Hepatocyte (in vitro differentiated cells): ENCODE data around the gene HOXD8. TPM values are rescaled to one million over a fixed set of nuclear protein-coding genes. Genes with fewer than 3 reads are reported as not detected.

Experiments
- DNase-seq: peaks from one replicate; pipeline ENCODE4 v3.0.0-alpha.2; 2016; ENCODE audit warnings: low spot score
- H2AFZ ChIP-seq: fragments of 200-600 bp; sonication (generic); 2 replicates; pipeline ENCODE4 v1.6.0; 2016; ENCODE audit warnings: antibody characterized with exemption, mild to moderate bottlenecking
- H3K27ac ChIP-seq: fragments of 200-600 bp; sonication (generic); 2 replicates; pipeline ENCODE4 v1.5.1; 2016; ENCODE audit warnings: mild to moderate bottlenecking
- H3K27me3 ChIP-seq: fragments of 200-600 bp; sonication (generic); 2 replicates; pipeline ENCODE4 v1.6.1; 2016
- H3K36me3 ChIP-seq: fragments of 200-600 bp; sonication (generic); replicated peaks from 2 replicates; pipeline ENCODE4 v1.5.1; 2016; ENCODE audit warnings: low read depth; ENCODE audit not compliant: insufficient read depth
- H3K4me1 ChIP-seq: fragments of 200-600 bp; sonication (generic); 2 replicates; pipeline ENCODE4 v1.5.1; 2016; ENCODE audit warnings: mild to moderate bottlenecking, moderate library complexity; ENCODE audit not compliant: insufficient read depth
- H3K4me2 ChIP-seq: fragments of 200-600 bp; sonication (generic); 2 replicates; pipeline ENCODE4 v1.6.0; 2016
- H3K4me3 ChIP-seq: fragments of 200-600 bp; sonication (generic); 2 replicates; pipeline ENCODE4 v1.5.1; 2016; ENCODE audit warnings: mild to moderate bottlenecking
- H3K79me2 ChIP-seq: fragments of 200-600 bp; sonication (generic); 2 replicates; pipeline ENCODE4 v1.6.0; 2017; ENCODE audit warnings: mild to moderate bottlenecking
- H3K9me2 ChIP-seq: fragments of 200-600 bp; sonication (generic); replicated peaks from 2 replicates; pipeline ENCODE4 v1.6.0; 2017; ENCODE audit warnings: mild to moderate bottlenecking; ENCODE audit not compliant: insufficient read depth
- H3K9me3 ChIP-seq: fragments of 200-600 bp; sonication (generic); 2 replicates; pipeline ENCODE4 v1.5.1; 2016; ENCODE audit warnings: low read depth, mild to moderate bottlenecking
- H4K20me1 ChIP-seq: fragments of 200-600 bp; sonication (generic); 2 replicates; pipeline ENCODE4 v1.6.0; 2016; ENCODE audit warnings: mild to moderate bottlenecking; ENCODE audit not compliant: insufficient read depth, poor library complexity, severe bottlenecking
- EZH2 ChIP-seq: fragments of 200-600 bp; sonication (generic); IDR thresholded peaks from 2 replicates; pipeline ENCODE4 v1.6.1; 2016; ENCODE audit warnings: antibody characterized with exemption, mild to moderate bottlenecking, borderline replicate concordance
- EZH2phosphoT487 ChIP-seq: fragments of 200-600 bp; sonication (generic); IDR thresholded peaks from one replicate; pipeline ENCODE4 v1.6.1; 2018; ENCODE audit warnings: antibody characterized with exemption, mild to moderate bottlenecking, low read depth, moderate library complexity; ENCODE audit not compliant: unreplicated experiment, severe bottlenecking
- WGBS: methylation state at CpG from one replicate; pipeline ENCODE4 v1.1.6; 2016; ENCODE audit warnings: low lambda C conversion rate; ENCODE audit errors: missing lambda C conversion rate; 5-methylcytosine and 5-hydroxymethylcytosine counted together
- polyA plus RNA-seq: library from polyadenylated mRNA; unstranded; fragments of >200 nt; fragmentation: Nextera tagmentation; extraction: Ambion mirVana; gene quantifications from 2 replicates; pipeline ENCODE4 v1.2.1, GENCODE V29; 2016
- total RNA-seq: library from RNA; depleted of rRNA; stranded (reverse); fragments of >200 nt; gene quantifications from 2 replicates; pipeline ENCODE4 v1.2.3, GENCODE V29; 2014
- TF ChIP-seq, protein P1 (sequence below): fragments of 200-600 bp; sonication (generic); IDR thresholded peaks from 2 replicates; pipeline ENCODE4 v1.5.1; 2016; ENCODE audit warnings: antibody characterized with exemption, mild to moderate bottlenecking; ENCODE audit not compliant: poor library complexity

The HOXD8 gene
- total and polyA plus RNA-seq, 2 experiments from 2014 or later = 1.3 TPM; not detected in 1

DNA sequence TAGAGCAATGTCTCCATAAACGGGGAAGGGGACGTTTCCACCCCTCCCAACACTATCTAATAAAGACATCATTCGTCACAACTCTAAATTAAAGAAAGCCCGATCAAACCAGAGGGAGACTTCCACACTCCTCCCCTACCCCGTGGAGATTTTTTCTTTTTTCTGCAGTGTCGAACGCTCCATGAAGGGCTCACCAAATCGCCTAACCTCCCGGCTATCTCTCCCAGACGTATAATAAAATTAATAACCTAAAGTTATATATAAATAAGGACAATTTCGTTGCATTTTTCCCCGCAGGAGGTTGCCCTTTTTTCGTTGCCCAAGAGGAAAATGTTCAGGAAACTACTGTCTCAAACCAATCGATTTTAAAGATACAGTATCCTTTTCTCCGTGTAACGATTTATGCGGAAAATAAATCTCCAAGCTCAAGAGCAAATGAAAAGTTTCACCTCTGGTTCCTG, 48.1 kb upstream of the HOXD8 start:
- Histone ChIP-seq H3K9me2 (no peaks in the 10 kb centered on the region), H3K27ac (peak overlapping the region; percentile 88), H4K20me1 (no peaks in the 10 kb centered on the region), H3K36me3 (no peaks in the 10 kb centered on the region), H3K4me3 (peak overlapping the region; percentile 53), H2AFZ (no peak overlapping the region), H3K9me3 (no peaks in the 10 kb centered on the region), H3K27me3 (peaks cover 92% of the 10 kb centered on the region), H3K4me2 (peak overlapping the region; percentile 84), H3K79me2 (peaks cover 46% of the 10 kb centered on the region), H3K4me1 (peaks cover 9% of the 10 kb centered on the region)
- WGBS = 11% methylated on average over 17 of the region's 17 CpGs
- TF ChIP-seq EZH2 (no peak), EZH2phosphoT487 (no peak)
- TF ChIP-seq, protein P1, sequence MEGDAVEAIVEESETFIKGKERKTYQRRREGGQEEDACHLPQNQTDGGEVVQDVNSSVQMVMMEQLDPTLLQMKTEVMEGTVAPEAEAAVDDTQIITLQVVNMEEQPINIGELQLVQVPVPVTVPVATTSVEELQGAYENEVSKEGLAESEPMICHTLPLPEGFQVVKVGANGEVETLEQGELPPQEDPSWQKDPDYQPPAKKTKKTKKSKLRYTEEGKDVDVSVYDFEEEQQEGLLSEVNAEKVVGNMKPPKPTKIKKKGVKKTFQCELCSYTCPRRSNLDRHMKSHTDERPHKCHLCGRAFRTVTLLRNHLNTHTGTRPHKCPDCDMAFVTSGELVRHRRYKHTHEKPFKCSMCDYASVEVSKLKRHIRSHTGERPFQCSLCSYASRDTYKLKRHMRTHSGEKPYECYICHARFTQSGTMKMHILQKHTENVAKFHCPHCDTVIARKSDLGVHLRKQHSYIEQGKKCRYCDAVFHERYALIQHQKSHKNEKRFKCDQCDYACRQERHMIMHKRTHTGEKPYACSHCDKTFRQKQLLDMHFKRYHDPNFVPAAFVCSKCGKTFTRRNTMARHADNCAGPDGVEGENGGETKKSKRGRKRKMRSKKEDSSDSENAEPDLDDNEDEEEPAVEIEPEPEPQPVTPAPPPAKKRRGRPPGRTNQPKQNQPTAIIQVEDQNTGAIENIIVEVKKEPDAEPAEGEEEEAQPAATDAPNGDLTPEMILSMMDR = no peak
- no peak for DNase-seq

DNA sequence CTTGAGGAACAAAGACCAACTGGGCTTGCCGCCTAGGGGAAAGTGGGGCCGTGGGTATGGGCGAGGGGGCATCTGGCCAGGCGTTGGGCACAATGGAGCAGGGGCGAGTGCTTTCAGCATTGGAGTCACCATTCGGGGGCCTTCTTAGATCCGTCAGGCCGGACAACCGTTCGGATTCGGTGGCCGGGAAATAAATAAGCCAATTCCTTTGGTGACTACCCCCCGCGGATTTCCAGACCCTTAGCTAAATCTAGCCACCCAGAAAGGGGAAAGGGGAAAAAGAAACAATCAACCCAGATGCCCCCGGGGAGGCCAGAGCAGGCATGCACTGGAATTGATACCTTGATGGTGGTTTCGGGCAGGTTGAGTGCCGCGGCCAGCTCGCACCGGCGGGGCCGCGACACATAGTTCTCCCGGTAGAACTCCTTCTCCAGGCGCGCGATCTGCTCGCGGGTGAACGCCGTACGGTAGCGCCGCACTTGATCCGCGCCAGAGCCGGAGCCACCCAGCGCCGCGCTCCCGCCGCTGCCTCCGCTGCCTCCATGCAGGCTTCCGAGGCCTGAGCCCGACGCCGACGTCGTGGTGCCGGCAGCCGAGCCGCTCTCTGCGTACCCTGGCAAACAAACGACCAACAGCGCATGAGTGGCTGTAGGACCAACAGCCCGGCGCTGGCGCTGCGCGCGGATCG, 47.5 kb upstream of the HOXD8 start:
- Histone ChIP-seq H3K9me3 (no peaks in the 10 kb centered on the region), H3K4me2 (peak overlapping the region; percentile 84), H3K4me3 (peak overlapping the region; percentile 53), H3K9me2 (no peaks in the 10 kb centered on the region), H2AFZ (peak overlapping the region; percentile 26), H3K27ac (peak overlapping the region; percentile 88), H3K4me1 (peaks cover 9% of the 10 kb centered on the region), H3K79me2 (peaks cover 46% of the 10 kb centered on the region), H3K36me3 (no peaks in the 10 kb centered on the region), H4K20me1 (no peaks in the 10 kb centered on the region), H3K27me3 (peaks cover 92% of the 10 kb centered on the region)
- TF ChIP-seq EZH2 (peak; percentile 99), EZH2phosphoT487 (peak; percentile 73)
- TF ChIP-seq, protein P1 = no peak
- 3% methylated on average over 62 of the region's 62 CpGs for WGBS
- no peak for DNase-seq

GRCh38 chr2:176082525-176082823, 47.0 kb upstream of the HOXD8 start:
- Histone ChIP-seq H4K20me1 (no peaks in the 10 kb centered on the region), H3K4me3 (peak overlapping the region; percentile 53), H3K9me2 (no peaks in the 10 kb centered on the region), H2AFZ (peak overlapping the region; percentile 26), H3K79me2 (peaks cover 47% of the 10 kb centered on the region), H3K9me3 (no peaks in the 10 kb centered on the region), H3K4me1 (peaks cover 9% of the 10 kb centered on the region), H3K27ac (peak overlapping the region; percentile 88), H3K27me3 (peaks cover 92% of the 10 kb centered on the region), H3K4me2 (peak overlapping the region; percentile 84), H3K36me3 (no peaks in the 10 kb centered on the region)
- 5% methylated on average over 10 of the region's 10 CpGs for WGBS
- TF ChIP-seq EZH2phosphoT487 = no peak
- TF ChIP-seq EZH2 = peak; percentile 85
- DNase-seq = no peak
